HG02885 (cell line): ENCODE measurements around the gene NCK2.
"Not testable (repeated sequence)": the region's sequence is repeated elsewhere in the genome, so short reads cannot be mapped to it uniquely, and the experiment has no call there.

ENCODE experiments used
- ATAC-seq: cut with Tn5 transposase; IDR thresholded peaks from one replicate; pipeline ENCODE4 v1.9.1; 2021; ENCODE audit warnings: mild to moderate bottlenecking; ENCODE audit not compliant: unreplicated experiment, poor library complexity

The NCK2 gene

GRCh38 chr2:105882920-105883435 is 138.3 kb downstream of the NCK2 start:
- no peak for ATAC-seq

- ATAC-seq = no peak
Observed at GRCh38 chr2:105883911-105884694, 139.4 kb downstream of the NCK2 start.

GRCh38 chr2:105885456-105885855 is 140.7 kb downstream of the NCK2 start:
- no peak for ATAC-seq

- ATAC-seq = no peak
Observed at GRCh38 chr2:105886029-105886454, 141.3 kb downstream of the NCK2 start.

GRCh38 chr2:105886687-105887086 is 142.0 kb downstream of the NCK2 start:
- ATAC-seq = no peak

- ATAC-seq = no peak
Observed at GRCh38 chr2:105887256-105887655, 142.5 kb downstream of the NCK2 start.

GRCh38 chr2:105888625-105889024 is 143.9 kb downstream of the NCK2 start:
- no peak for ATAC-seq

GRCh38 chr2:105889046-105889445 is 144.3 kb downstream of the NCK2 start:
- no peak for ATAC-seq

- no peak for ATAC-seq
Observed at GRCh38 chr2:105890111-105890510, 145.4 kb downstream of the NCK2 start.

- no peak for ATAC-seq
Observed at GRCh38 chr2:105890856-105891255, 146.1 kb downstream of the NCK2 start.

- no peak for ATAC-seq
Observed at GRCh38 chr2:105893011-105893995, 148.6 kb downstream of the NCK2 start.

GRCh38 chr2:105894327-105894944 is 149.7 kb downstream of the NCK2 start:
- no peak for ATAC-seq

- no peak for ATAC-seq
Observed at GRCh38 chr2:105895990-105896764, 151.5 kb downstream of the NCK2 start.

- no peak for ATAC-seq
Observed at GRCh38 chr2:105896765-105897163, 152.1 kb downstream of the NCK2 start.

GRCh38 chr2:105897694-105898093 is 153.0 kb downstream of the NCK2 start:
- not testable (repeated sequence) for ATAC-seq

- ATAC-seq = no peak
Observed at GRCh38 chr2:105903051-105903674, 158.5 kb downstream of the NCK2 start.

- peak; percentile 94 for ATAC-seq
Observed at GRCh38 chr2:105904938-105905337, 160.2 kb downstream of the NCK2 start.

GRCh38 chr2:105906481-105906880 is 161.8 kb downstream of the NCK2 start:
- no peak for ATAC-seq

- no peak for ATAC-seq
Observed at GRCh38 chr2:105907184-105907583, 162.5 kb downstream of the NCK2 start.
